A673 (cell line): Measurements from ENCODE around the gene SLMAP. TPM values are rescaled to one million over a fixed set of nuclear protein-coding genes. Genes with fewer than 3 reads are reported as not detected.
A peak's percentile ranks its signal among the peaks of the same experiment; 100 is the strongest.

Experiments
- BruUV-seq: library from RNA; stranded (reverse); fragments of 400-500 nt; replicated peaks from 2 replicates; lab custom pipeline; 2021; lab: Mats Ljungman, UMichigan
- CTCF ChIA-PET: fragments of 300-600 bp; sonication (Branson Sonifier 250); formaldehyde crosslinking; loops from one replicate; lab custom pipeline; 2022; ENCODE audit warnings: antibody characterized with exemption; lab: Charles Lee
- POLR2A ChIA-PET: fragments of 300-600 bp; sonication (Branson Sonifier 250); formaldehyde crosslinking; loops from one replicate; lab custom pipeline; 2022; ENCODE audit warnings: antibody characterized with exemption; ENCODE audit not compliant: low non-redundant PET; lab: Charles Lee
- DNase-seq: peaks from one replicate; pipeline ENCODE4 v3.0.0-alpha.2; 2015; ENCODE audit warnings: low spot score
- H3K27ac ChIP-seq: fragments of 200-600 bp; sonication (generic); 2 replicates; pipeline ENCODE4 v1.5.1; 2016; ENCODE audit warnings: mixed run types, low read depth, mild to moderate bottlenecking, mixed read lengths, antibody characterized with exemption, low read length; ENCODE audit not compliant: poor library complexity, severe bottlenecking
- H3K27me3 ChIP-seq: fragments of 200-600 bp; sonication (generic); replicated peaks from 2 replicates; pipeline ENCODE4 v1.6.1; 2017; ENCODE audit warnings: mixed run types, low read depth, mild to moderate bottlenecking, mixed read lengths, antibody characterized with exemption, low read length; ENCODE audit not compliant: insufficient read depth, poor library complexity
- H3K36me3 ChIP-seq: fragments of 200-600 bp; sonication (generic); 2 replicates; pipeline ENCODE4 v1.6.1; 2016; ENCODE audit warnings: mixed run types, mild to moderate bottlenecking, mixed read lengths, antibody characterized with exemption, low read length; ENCODE audit not compliant: insufficient read depth, poor library complexity, severe bottlenecking
- H3K4me1 ChIP-seq: fragments of 200-600 bp; sonication (generic); 2 replicates; pipeline ENCODE4 v1.6.1; 2017; ENCODE audit warnings: mixed run types, mild to moderate bottlenecking, mixed read lengths, antibody characterized with exemption, low read length; ENCODE audit not compliant: insufficient read depth, poor library complexity, severe bottlenecking
- H3K4me3 ChIP-seq: fragments of 200-600 bp; sonication (generic); 2 replicates; pipeline ENCODE4 v1.5.1; 2016; ENCODE audit warnings: low read depth, mixed run types, mild to moderate bottlenecking, mixed read lengths, low read length; ENCODE audit not compliant: poor library complexity, severe bottlenecking
- H3K9me3 ChIP-seq: fragments of 200-600 bp; sonication (generic); 2 replicates; pipeline ENCODE4 v1.6.1; 2016; ENCODE audit warnings: mixed run types, low read depth, mild to moderate bottlenecking, mixed read lengths, antibody characterized with exemption, low read length; ENCODE audit not compliant: poor library complexity, severe bottlenecking
- EZH2 ChIP-seq: fragments of 200-600 bp; sonication (generic); IDR thresholded peaks from 2 replicates; pipeline ENCODE4 v1.6.1; 2017; ENCODE audit warnings: borderline replicate concordance, low read depth, mild to moderate bottlenecking, mixed read lengths, antibody characterized with exemption, low read length; ENCODE audit not compliant: poor library complexity, severe bottlenecking
- intact Hi-C: fragments of 100-400 bp; cut with micrococcal nuclease; formaldehyde crosslinking; loops from one replicate; pipeline ENCODE4 v1.10.0; 2022; ENCODE audit not compliant: unreplicated experiment
- total RNA-seq: library from RNA; stranded (reverse); gene quantifications from 2 replicates; pipeline ENCODE4 v1.2.3, GENCODE V29; 2021
- TF ChIP-seq, protein P1 (sequence below): fragments of 300-800, 200-600 bp; sonication (generic); conservative IDR thresholded peaks from 2 replicates; pipeline ENCODE4 v1.5.1; 2017; ENCODE audit warnings: low read depth, mild to moderate bottlenecking, antibody characterized with exemption, low read length, moderate library complexity, mixed read lengths

SLMAP gene
- total RNA-seq, 1 experiment from 2014 or later: 32.4 TPM

DNA sequence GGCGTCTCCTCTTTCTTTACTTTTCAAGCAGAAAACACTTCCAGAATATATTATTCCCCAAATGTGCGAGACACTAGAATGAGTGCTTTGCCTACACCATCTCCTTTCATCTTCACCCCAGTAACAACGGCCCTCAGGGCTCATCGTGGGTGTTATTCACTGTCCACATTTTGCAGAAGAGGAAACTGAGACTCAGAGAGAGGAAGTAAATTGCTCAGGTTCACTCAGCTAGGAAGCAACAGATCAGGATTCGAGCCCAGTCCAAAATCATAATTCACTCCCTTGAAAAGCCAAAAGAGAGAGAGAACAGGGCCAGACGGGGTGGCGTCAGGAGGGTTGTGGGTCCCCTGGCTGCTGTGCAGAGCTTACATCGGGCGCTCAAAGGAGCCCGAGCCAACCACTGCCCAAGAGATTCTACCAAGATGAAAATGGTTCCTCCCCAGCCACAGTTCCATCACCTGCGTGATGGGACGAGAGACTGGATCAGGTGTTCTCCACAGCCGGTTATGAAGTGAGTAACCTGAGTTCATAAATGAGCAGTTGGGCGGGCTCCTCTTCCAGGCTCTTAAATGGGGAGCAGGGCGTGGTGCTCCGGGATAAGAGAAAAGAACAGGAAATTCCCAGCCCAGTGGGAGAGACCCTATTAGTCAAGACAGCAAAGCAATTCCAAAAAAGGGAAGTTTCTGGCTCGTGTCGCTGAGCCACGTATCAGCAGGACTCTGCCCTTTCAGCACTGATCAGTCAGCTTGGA is 203.5 kb downstream of the SLMAP start:
- POLR2A ChIA-PET: no interaction called here
- Histone ChIP-seq H3K27ac (peak overlapping the region; percentile 30), H3K4me1 (no peaks in the 10 kb centered on the region), H3K36me3 (no peaks in the 10 kb centered on the region), H3K9me3 (no peaks in the 10 kb centered on the region), H3K27me3 (no peaks in the 10 kb centered on the region), H3K4me3 (no peak overlapping the region)
- no TSS peak for BruUV-seq
- no peak for TF ChIP-seq EZH2
- TF ChIP-seq, protein P1, sequence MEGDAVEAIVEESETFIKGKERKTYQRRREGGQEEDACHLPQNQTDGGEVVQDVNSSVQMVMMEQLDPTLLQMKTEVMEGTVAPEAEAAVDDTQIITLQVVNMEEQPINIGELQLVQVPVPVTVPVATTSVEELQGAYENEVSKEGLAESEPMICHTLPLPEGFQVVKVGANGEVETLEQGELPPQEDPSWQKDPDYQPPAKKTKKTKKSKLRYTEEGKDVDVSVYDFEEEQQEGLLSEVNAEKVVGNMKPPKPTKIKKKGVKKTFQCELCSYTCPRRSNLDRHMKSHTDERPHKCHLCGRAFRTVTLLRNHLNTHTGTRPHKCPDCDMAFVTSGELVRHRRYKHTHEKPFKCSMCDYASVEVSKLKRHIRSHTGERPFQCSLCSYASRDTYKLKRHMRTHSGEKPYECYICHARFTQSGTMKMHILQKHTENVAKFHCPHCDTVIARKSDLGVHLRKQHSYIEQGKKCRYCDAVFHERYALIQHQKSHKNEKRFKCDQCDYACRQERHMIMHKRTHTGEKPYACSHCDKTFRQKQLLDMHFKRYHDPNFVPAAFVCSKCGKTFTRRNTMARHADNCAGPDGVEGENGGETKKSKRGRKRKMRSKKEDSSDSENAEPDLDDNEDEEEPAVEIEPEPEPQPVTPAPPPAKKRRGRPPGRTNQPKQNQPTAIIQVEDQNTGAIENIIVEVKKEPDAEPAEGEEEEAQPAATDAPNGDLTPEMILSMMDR: no peak
- peak; percentile 50 for DNase-seq
- CTCF ChIA-PET: no interaction called here
- intact Hi-C loops: no loop called here

DNA sequence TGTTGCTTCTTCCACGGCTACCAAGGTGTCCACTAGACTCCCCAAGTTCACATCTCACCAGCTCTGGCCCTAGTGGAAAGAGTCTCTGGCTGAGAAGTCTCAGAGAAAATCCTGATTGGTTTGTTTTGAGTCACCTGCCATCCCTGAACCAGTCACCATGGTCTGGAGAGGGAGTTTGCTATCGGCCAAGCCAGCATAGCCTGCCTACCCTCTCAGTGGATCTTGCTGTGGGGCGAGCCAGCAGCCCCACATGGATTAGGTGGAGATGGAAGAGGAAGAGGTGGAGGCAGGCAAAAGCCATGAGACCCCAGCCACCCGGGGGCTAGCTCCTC is 204.0 kb downstream of the SLMAP start:
- intact Hi-C loops: no loop called here
- Histone ChIP-seq H3K4me3 (no peak overlapping the region), H3K36me3 (no peaks in the 10 kb centered on the region), H3K27ac (peak overlapping the region; percentile 37), H3K4me1 (no peaks in the 10 kb centered on the region), H3K27me3 (no peaks in the 10 kb centered on the region), H3K9me3 (no peaks in the 10 kb centered on the region)
- BruUV-seq: no TSS peak
- ChIA-PET CTCF (no interaction called here), POLR2A (no interaction called here)
- TF ChIP-seq, protein P1: no peak
- TF ChIP-seq EZH2: no peak
- no peak for DNase-seq

DNA sequence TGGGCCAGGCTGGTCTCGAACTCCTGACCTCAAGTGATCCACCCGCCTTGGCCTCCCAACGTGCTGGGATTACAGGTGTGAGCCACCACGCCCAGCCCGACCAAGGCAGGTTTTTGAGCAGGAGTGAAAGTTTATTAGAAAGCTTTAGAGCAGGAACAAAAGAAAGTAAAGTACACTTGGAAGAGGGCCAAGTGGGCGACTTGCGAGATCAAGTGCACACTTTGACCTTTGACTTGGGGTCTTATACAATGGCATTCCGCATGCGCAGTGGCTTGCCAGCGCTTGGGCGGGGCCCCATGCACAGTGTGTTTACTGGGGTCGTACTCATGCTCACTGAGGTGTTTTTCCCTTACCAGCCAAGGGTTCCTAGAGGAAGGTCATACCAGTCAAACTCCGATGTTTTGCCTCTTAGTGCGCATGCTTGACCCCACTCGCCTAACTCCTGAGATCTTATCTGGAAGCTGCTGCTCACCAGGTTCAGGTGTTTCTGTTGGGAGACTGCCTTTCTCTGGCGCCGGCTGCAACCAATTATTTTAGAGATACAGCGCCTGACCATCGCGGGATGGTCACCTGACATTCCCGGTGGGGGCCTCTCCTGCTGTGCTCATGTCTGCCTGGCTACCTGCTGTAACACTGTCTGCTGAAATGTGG is 205.2 kb downstream of the SLMAP start:
- Histone ChIP-seq H3K36me3 (no peaks in the 10 kb centered on the region), H3K4me1 (no peaks in the 10 kb centered on the region), H3K9me3 (no peaks in the 10 kb centered on the region), H3K27me3 (no peaks in the 10 kb centered on the region), H3K27ac (no peak overlapping the region), H3K4me3 (no peak overlapping the region)
- BruUV-seq: no TSS peak
- DNase-seq: no peak
- CTCF ChIA-PET: no interaction called here
- POLR2A ChIA-PET: no interaction called here
- TF ChIP-seq EZH2: no peak
- TF ChIP-seq, protein P1: no peak
- intact Hi-C loops: no loop called here
